HG02938 (cell line): ENCODE measurements around the gene MAOA.
"Not testable (repeated sequence)": the region's sequence is repeated elsewhere in the genome, so short reads cannot be mapped to it uniquely, and the experiment has no call there.

Experiments
- ATAC-seq: cut with Tn5 transposase; IDR thresholded peaks from one replicate; pipeline ENCODE4 v1.9.1; 2021; ENCODE audit warnings: mild to moderate bottlenecking, moderate library complexity; ENCODE audit not compliant: unreplicated experiment

Gene MAOA

GRCh38 chrX:43707812-43708548, 51.9 kb downstream of the MAOA start:
- ATAC-seq = no peak

DNA sequence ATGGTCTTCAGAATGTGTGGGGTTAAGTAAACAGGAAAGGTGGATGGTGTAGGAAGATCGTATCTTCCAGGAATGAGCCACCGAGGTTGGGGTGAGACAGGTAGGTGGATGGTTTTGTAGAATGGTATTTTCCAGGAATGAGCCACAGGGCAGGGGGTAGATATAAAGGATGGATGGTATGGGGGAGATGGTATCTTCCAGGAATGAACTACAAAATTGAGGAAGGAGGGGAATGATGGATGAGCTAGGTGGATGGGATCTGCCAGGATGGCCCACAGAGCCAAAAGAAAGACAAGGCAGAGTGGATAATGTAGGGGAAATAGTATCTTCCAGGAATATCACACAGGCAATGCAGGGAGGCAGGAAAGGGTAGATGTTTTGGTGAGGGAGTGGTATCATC, 60.0 kb downstream of the MAOA start:
- no peak for ATAC-seq

DNA sequence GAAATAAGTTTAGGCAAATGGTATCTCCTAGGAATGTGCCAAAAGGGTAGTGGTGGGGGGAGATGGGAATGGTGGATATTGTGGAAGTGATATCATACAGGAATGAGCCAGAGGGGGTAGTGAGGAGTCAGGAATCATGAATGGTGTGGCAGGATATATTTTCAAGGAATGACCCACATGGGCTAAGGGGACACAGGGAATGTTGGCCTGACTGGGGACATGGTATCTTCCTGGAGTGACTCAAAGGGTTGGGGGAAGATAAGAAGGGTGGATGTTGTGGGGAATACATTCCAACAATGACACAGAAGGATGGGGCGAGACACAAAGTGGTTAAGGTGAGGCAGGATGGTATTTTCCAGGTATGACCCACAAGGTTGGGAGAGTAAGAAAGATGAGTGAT, 60.6 kb downstream of the MAOA start:
- ATAC-seq = no peak

DNA sequence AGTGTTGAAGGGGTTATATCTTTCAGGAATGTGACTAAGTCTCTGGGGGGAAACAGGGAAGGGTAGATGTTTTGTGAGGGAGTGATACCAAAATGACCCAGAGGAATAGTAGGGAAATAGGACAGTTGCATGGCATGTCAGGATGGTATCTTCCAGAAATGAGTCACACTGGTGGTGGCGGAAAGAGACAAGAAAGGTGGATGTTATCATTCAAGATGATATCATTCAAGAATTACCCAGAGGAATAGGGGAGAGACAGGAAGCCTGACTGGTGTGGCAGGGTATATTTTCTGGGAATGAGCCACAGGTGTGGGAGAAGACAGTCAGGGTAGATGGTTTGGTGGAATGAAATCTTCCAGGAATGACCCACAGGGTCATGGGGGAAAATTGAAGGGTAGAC, 61.1 kb downstream of the MAOA start:
- no peak for ATAC-seq

DNA sequence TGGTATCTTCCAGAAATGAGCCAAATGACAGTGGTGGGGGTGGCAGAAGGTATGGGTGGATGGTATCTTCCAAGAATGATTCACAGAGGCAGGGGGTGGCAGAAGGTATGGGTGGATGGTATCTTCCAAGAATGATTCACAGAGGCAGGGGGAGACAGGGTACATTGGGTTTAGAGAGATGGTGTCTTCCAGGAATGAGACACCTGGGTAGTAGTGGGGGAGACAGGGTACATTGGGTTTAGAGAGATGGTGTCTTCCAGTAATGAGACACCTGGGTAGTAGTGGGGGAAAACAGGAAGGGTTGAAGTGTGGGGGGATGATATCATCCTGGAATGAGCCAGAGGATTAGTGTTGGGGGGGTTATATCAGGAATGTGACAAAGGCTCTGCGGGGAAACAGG, 62.0 kb downstream of the MAOA start:
- no peak for ATAC-seq

DNA sequence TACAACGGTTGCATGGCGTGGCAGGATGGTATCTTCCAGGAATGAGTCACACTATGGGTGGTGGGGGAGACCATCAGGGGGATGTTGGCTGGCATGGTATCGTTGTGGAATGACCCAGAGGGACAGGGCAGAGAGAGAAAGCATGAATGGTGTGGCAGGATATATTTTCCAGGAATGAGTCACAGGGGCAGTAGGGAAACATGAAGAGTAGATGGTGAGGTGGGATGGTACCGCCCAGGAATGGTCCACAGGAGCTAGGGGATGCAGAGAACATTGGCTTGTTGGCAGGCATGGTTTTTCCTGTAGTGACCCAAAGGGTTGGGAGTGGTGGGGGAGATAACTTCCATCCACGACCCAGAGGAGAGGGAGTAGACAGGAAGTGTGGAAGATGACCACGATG, 62.4 kb downstream of the MAOA start:
- ATAC-seq = no peak

GRCh38 chrX:43718956-43719355, 62.9 kb downstream of the MAOA start:
- no peak for ATAC-seq

GRCh38 chrX:43720082-43720481, 64.0 kb downstream of the MAOA start:
- ATAC-seq = no peak

GRCh38 chrX:43720961-43721360, 64.9 kb downstream of the MAOA start:
- no peak for ATAC-seq

DNA sequence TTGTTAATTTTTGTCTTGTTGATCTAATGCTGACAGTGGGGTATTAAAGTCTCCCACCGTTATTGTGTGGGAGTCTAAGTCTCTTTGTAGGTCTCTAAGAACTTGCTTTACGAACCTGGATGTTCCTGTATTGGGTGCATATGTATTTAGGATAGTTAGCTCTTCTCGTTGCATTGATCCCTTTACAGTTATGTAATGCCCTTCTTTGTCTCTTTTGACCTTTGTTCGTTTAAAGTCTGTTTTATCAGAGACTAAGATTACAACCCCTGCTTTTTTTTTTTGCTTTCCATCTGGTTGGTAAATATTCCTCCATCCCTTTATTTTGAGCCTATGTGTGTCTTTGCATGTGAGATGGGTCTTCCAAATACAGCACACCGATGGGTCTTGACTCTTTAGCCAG, 69.1 kb downstream of the MAOA start:
- ATAC-seq = not testable (repeated sequence)

DNA sequence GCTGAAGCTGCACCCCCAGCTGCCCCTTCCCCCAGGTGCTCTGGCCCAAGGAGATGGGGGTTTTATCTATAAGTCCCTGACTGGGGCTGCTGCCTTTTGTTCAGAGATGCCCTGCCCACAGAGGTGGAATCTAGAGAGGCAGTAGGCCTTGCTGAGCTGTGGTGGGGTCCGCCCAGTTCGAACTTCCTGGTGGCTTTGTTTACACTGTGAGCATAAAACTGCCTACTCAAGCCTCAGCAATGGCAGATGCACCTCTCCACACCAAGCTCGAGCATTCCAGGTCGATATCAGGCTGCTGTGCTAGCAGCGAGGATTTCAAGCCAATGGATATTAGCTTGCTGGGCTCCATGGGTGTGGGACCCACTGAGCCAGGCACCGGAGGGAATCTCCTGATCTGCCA, 71.2 kb downstream of the MAOA start:
- ATAC-seq = not testable (repeated sequence)

DNA sequence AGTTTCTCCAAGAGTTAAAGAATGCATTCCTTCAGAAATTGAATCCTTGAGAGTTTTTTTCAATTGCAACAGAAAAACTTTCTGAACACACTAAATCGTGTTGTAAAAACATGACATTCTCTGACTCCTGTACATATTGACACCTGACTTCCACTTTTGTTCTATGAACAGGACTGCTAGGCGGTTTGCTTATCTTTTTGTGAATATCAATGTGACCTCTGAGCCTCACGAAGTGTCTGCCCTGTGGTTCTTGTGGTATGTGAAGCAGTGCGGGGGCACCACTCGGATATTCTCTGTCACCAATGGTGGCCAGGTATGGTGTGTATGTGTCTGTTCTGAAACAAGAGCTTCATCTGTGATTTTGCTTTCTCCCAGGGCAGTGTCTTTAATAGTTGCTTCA, 71.9 kb downstream of the MAOA start:
- ATAC-seq = no peak

- ATAC-seq = no peak
Observed at GRCh38 chrX:43728966-43729365, 72.9 kb downstream of the MAOA start.

DNA sequence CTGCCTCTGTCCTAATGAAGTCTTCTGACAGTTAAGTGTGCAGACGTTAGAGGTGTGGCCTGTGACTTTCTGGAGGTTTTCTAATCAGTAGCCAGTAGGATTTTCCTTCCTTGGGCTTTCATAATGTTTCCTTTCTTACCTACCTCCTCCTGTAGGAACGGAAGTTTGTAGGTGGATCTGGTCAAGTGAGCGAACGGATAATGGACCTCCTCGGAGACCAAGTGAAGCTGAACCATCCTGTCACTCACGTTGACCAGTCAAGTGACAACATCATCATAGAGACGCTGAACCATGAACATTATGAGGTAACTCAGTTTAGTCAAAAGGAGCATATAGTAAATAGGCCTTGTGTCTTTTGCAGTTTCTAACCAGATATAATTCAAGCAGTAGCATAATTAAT, 75.0 kb downstream of the MAOA start:
- no peak for ATAC-seq

DNA sequence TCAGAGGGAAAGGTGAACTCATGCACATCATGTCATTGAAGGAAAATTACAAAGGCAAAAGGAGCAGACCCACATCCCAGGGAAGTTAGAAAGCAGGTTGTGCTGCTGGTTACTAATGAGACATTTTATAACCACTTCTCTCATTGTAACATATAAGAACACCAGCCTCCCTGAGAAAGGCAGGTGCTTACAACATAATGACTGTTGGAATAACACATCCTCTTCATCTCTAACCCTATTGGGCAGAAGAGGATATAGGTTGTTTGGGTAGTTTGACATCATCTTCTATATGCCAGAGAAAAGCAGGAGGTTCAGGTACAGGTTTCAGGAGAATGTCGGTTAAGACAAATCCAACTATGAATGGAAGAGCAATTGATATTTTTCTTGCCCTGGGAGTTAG, 77.6 kb downstream of the MAOA start:
- ATAC-seq = no peak

DNA sequence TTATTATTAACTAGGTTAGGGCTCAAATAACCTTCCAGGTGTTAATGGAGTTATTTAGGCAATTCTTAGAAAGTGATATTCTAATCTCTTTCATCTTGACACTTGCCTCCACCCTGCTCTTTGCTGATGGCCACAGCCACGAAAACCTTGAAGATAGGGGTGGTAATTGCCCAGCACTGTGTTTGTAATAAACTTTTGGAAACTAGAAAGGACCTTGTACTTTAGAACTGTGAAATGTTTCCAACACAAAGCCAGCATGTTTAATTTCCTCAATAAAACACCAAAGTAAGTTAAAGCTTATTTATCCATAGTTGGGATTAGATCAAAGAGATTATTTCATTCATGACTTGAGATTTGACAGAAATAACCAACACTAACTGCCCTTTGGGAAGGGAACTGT, 78.3 kb downstream of the MAOA start:
- ATAC-seq = no peak

GRCh38 chrX:43735534-43735933, 79.4 kb downstream of the MAOA start:
- no peak for ATAC-seq

DNA sequence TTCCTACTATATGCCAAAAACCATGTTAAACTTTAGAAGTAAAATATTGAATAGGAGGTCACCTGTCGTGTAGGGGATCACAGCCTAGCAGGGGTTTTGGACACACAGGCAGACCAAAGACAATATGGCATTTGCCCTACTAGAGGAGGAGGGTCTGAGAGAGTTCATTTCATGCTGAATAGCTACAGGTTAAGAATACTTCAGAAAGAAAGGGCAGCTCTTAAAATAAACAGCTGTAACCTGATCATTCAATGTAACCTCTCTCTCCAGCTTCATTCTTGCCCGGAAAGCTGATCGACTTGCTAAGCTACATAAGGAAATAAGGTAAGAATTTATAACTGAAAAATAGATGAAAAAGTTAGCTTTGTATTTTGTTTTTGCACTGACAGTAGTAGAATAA, 79.9 kb downstream of the MAOA start:
- ATAC-seq = no peak

GRCh38 chrX:43741843-43742573, 85.9 kb downstream of the MAOA start:
- ATAC-seq = no peak

DNA sequence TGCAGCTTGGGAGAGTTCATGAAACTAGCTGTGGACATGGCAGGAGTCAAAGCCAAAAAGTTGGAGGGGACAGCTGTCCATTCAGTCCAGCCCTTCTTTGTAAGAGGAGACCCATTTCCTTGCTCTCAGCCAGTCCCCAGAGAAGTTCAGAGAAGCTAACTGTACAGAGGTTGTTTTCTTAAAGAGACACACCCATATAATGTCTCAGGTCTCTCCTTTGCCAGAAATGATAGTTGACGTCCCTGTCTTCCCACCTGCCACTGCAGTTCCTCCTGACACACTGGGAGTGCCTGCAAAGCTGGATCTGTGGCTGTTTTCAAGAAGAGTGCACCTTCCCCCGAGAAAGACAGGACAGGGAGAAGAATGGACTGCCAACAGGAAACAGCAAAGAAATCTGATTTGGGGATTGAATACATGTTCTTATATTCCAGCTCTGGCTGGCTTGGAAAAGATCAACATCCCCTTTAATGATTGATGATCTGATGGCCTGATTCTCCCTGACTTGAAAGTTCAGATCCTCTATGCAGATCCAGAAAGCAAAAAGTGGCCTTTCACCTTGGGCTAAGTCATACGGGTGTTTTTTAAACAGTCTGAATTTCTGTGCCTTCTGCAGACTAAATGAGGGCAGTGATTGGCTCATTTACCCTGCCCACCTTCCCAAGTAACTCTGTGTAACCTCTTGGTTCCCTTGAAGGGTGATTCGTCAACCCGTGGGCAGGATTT, 87.2 kb downstream of the MAOA start:
- ATAC-seq = no peak

GRCh38 chrX:43744284-43744683, 88.2 kb downstream of the MAOA start:
- no peak for ATAC-seq
